ENCODE data around the gene PRKG1.

- TF ChIP-seq, protein P1, sequence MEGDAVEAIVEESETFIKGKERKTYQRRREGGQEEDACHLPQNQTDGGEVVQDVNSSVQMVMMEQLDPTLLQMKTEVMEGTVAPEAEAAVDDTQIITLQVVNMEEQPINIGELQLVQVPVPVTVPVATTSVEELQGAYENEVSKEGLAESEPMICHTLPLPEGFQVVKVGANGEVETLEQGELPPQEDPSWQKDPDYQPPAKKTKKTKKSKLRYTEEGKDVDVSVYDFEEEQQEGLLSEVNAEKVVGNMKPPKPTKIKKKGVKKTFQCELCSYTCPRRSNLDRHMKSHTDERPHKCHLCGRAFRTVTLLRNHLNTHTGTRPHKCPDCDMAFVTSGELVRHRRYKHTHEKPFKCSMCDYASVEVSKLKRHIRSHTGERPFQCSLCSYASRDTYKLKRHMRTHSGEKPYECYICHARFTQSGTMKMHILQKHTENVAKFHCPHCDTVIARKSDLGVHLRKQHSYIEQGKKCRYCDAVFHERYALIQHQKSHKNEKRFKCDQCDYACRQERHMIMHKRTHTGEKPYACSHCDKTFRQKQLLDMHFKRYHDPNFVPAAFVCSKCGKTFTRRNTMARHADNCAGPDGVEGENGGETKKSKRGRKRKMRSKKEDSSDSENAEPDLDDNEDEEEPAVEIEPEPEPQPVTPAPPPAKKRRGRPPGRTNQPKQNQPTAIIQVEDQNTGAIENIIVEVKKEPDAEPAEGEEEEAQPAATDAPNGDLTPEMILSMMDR (IDR thresholded peaks at IDR 0.05) = no peak
- no peak for TF ChIP-seq POLR2A (IDR thresholded peaks at IDR 0.05)
Observed at GRCh38 chr10:51301644-51302043, 227.4 kb downstream of the PRKG1 start.
